ENCODE results near the gene GSC2.

Gene GSC2

DNA sequence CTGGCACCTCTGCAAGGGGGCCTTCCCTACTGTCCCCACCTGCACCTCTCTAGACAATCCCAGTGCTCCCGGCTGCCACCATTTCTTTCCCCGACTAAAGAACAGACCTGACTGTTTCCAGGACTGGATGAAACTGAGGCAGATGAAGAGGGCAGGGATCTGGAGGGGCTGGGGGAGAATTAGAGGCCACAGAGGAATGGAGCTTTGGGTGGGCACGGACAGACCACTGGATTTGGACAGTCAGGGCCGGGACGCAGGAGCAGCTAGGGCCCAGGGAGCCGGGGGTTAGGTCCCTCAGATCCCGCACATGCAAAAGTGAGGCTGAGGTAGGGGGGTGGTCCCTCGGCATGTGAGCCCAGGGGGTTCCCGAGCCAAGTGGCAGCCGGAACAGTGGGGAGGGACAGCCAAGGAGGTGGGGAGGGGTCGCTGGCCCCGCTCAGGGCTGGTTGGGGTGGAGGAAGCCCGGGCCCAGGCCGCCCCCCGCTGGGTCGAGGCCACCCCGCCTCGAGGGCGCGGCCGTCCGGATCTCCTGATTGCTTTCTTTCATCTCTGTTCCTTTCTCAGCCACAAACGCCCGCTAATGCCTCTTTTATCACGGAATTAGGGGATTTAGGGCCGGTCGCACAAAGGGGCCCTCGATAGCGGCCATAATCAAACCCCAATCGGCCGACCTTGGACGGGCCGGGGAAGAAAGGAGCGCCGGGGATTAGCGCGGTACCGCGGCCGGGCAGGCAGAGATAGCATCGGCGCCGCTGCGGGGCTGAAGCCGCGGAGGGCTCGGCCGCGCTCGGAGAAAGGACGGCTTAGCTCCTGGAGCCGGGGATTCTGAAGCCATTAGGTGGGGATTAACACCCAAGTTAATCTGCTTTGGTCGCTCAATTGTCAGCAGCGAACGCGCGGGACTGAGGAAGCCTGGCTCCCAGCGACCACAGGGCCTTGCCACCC lies 19.2 kb upstream of the GSC2 start:
- Histone ChIP-seq H3K4me3 (replicated peaks; ENCODE audit: insufficient read depth, low read length) (no peak overlapping the region), H3K27me3 (ENCODE audit: insufficient read depth, poor library complexity, severe bottlenecking) (peaks cover 33% of the 10 kb centered on the region), H3K27ac (replicated peaks) (no peak overlapping the region)
- TF ChIP-seq, protein P1, sequence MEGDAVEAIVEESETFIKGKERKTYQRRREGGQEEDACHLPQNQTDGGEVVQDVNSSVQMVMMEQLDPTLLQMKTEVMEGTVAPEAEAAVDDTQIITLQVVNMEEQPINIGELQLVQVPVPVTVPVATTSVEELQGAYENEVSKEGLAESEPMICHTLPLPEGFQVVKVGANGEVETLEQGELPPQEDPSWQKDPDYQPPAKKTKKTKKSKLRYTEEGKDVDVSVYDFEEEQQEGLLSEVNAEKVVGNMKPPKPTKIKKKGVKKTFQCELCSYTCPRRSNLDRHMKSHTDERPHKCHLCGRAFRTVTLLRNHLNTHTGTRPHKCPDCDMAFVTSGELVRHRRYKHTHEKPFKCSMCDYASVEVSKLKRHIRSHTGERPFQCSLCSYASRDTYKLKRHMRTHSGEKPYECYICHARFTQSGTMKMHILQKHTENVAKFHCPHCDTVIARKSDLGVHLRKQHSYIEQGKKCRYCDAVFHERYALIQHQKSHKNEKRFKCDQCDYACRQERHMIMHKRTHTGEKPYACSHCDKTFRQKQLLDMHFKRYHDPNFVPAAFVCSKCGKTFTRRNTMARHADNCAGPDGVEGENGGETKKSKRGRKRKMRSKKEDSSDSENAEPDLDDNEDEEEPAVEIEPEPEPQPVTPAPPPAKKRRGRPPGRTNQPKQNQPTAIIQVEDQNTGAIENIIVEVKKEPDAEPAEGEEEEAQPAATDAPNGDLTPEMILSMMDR (IDR thresholded peaks at IDR 0.05; ENCODE audit: insufficient read depth, low read length): no peak
- TF ChIP-seq REST (IDR thresholded peaks at IDR 0.05; ENCODE audit: insufficient replicate concordance, low read depth) (no peak), SPI1 (IDR thresholded peaks at IDR 0.05; ENCODE audit: borderline replicate concordance, low read depth) (no peak), GABPA (IDR thresholded peaks at IDR 0.05; ENCODE audit: low read depth) (no peak), POLR2AphosphoS5 (IDR thresholded peaks at IDR 0.05; ENCODE audit: low read depth) (no peak)
- no peak for DNase-seq (ENCODE audit: low read depth in 1 of 2, low spot score in 1 of 2)

GRCh38 chr22:19168088-19168890 lies 18.2 kb upstream of the GSC2 start:
- Histone ChIP-seq H3K27ac (replicated peaks) (no peak overlapping the region), H3K27me3 (ENCODE audit: insufficient read depth, poor library complexity, severe bottlenecking) (peaks cover 33% of the 10 kb centered on the region), H3K4me3 (replicated peaks; ENCODE audit: insufficient read depth, low read length) (no peak overlapping the region)
- no peak for DNase-seq (ENCODE audit: low read depth in 1 of 2, low spot score in 1 of 2)
- TF ChIP-seq, protein P1 (IDR thresholded peaks at IDR 0.05; ENCODE audit: insufficient read depth, low read length): no peak
- TF ChIP-seq POLR2AphosphoS5 (IDR thresholded peaks at IDR 0.05; ENCODE audit: low read depth) (no peak), REST (IDR thresholded peaks at IDR 0.05; ENCODE audit: insufficient replicate concordance, low read depth) (no peak)

- Histone ChIP-seq H3K27ac (replicated peaks) (no peak overlapping the region), H3K4me3 (replicated peaks; ENCODE audit: insufficient read depth, low read length) (no peak overlapping the region), H3K27me3 (ENCODE audit: insufficient read depth, poor library complexity, severe bottlenecking) (peaks cover 33% of the 10 kb centered on the region)
- TF ChIP-seq REST (IDR thresholded peaks at IDR 0.05; ENCODE audit: insufficient replicate concordance, low read depth) (no peak), SPI1 (IDR thresholded peaks at IDR 0.05; ENCODE audit: borderline replicate concordance, low read depth) (no peak)
- TF ChIP-seq, protein P1 (IDR thresholded peaks at IDR 0.05; ENCODE audit: insufficient read depth, low read length): no peak
- no peak for DNase-seq (ENCODE audit: low read depth in 1 of 2, low spot score in 1 of 2)
Measured at GRCh38 chr22:19167106-19167869, 17.2 kb upstream of the GSC2 start.

Data from HL-60 (cell line).